ENCODE data around the gene GUCY2D.

DNA sequence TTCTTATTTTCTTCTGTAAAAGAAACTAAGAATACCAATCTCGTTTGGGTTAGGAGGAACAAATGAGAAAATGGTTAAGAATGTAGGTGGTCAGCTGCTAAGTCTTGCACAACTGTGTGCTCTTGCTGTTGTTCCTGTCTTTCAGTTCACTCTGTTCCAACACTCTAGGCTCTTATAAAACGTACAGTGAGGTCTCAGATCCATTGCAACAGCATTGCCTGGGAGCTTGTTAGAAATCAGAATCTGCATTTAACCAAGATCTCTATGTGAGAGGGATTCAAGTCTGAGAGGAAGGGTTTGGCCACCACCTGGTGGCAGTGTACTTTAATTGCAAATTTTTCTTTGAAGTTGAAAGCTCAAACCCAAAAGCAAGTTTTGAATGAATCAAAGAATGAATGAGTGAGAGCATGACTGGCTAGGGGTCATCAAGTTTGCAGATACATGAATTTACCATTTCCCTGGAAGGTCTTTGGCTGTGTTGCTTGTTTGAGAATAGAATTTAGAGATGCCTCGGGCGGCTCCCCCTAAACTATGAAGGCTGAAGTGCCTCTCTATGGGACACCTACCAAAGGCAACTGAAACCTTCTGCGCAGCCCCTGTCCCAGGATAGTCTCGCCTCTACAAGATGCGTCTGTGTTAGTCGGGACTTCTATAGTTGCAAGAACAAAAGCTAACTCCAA lies 39.0 kb downstream of the GUCY2D start:
- TF ChIP-seq POLR2AphosphoS5 (IDR thresholded peaks at IDR 0.05) (no peak), POLR2A (IDR thresholded peaks at IDR 0.05) (no peak)
- TF ChIP-seq, protein P1, sequence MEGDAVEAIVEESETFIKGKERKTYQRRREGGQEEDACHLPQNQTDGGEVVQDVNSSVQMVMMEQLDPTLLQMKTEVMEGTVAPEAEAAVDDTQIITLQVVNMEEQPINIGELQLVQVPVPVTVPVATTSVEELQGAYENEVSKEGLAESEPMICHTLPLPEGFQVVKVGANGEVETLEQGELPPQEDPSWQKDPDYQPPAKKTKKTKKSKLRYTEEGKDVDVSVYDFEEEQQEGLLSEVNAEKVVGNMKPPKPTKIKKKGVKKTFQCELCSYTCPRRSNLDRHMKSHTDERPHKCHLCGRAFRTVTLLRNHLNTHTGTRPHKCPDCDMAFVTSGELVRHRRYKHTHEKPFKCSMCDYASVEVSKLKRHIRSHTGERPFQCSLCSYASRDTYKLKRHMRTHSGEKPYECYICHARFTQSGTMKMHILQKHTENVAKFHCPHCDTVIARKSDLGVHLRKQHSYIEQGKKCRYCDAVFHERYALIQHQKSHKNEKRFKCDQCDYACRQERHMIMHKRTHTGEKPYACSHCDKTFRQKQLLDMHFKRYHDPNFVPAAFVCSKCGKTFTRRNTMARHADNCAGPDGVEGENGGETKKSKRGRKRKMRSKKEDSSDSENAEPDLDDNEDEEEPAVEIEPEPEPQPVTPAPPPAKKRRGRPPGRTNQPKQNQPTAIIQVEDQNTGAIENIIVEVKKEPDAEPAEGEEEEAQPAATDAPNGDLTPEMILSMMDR (IDR thresholded peaks at IDR 0.05) = peak; percentile 47 to 61

Data from suprapubic skin (tissue), 4 donors.